ENCODE measurements around the gene POLR2I. TPM values are rescaled to one million over a fixed set of nuclear protein-coding genes. Genes with fewer than 3 reads are reported as not detected.

POLR2I gene
- total and polyA plus RNA-seq, 2 donors (not counting 1 experiment from before 2014, with no cell fraction given) = 33.4 to 39.1 TPM

GRCh38 chr19:36152019-36152351, 37.3 kb upstream of the POLR2I start:
- peak overlapping the region; percentile 28 for H3K4me2 ChIP-seq (replicated peaks; ENCODE audit: low read depth, low read length, poor library complexity, severe bottlenecking)

More at GRCh38 chr19:36152019-36152351, 37.3 kb upstream of the POLR2I start:
- intact Hi-C loops (cut with micrococcal nuclease) = no loop called here
- no peaks in the 10 kb centered on the region for H4K20me1 ChIP-seq (ENCODE audit: control insufficient read depth, insufficient read depth, low read length, poor library complexity, severe bottlenecking)
- Mint-ChIP-seq H3K4me1 (no peaks in the 10 kb centered on the region), H3K27ac (no peak overlapping the region), H3K4me3 (no peak overlapping the region), H3K9me3 (ENCODE audit: insufficient read depth) (no peaks in the 10 kb centered on the region), H3K27me3 (no peaks in the 10 kb centered on the region)
- ChIA-PET POLR2A (no interaction called here), CTCF (interaction anchor here (2.6 kb wide), 1 partner anchor 25 kb away, joined by 15 read pairs; no protein-coding TSS in a partner anchor)
- no peak for DNase-seq
- H2AFZ ChIP-seq (ENCODE audit: insufficient read depth, low read depth, low read length, poor library complexity, severe bottlenecking) = no peak overlapping the region
- 86% methylated on average over 16 of the region's 16 CpGs for WGBS (ENCODE audit: insufficient coverage)
- no peaks in the 10 kb centered on the region for H3K27me3 ChIP-seq (replicated peaks in 1 of 4; ENCODE audit: control extremely low read depth in 1 of 4, control insufficient read depth in 3 of 4, insufficient read depth in 4 of 4, low read length in 3 of 4)
- no peak overlapping the region for H3K9ac ChIP-seq (ENCODE audit: low read length)
- no peak overlapping the region for H3K4me3 ChIP-seq (ENCODE audit: control extremely low read depth in 1 of 5, extremely low read depth in 1 of 5, insufficient read depth in 1 of 5, low read depth in 2 of 5, low read length in 4 of 5)
- no peak for TF ChIP-seq CTCF (IDR thresholded peaks at IDR 0.05)
- TF ChIP-seq EZH2 (IDR thresholded peaks at IDR 0.05; ENCODE audit: borderline replicate concordance, insufficient read depth, low read depth, low read length, poor library complexity, severe bottlenecking) = no peak
- no peaks in the 10 kb centered on the region for H3K9me3 ChIP-seq (ENCODE audit: control extremely low read depth in 1 of 3, control insufficient read depth in 2 of 3, insufficient read depth in 1 of 3, low read length in 2 of 3)
- H3K79me2 ChIP-seq (ENCODE audit: control insufficient read depth, insufficient read depth, low read length) = no peaks in the 10 kb centered on the region
- no peaks in the 10 kb centered on the region for H3K4me1 ChIP-seq (ENCODE audit: control insufficient read depth in 2 of 2, insufficient read depth in 2 of 2, low read length in 2 of 2)
- no peak for ATAC-seq (ENCODE audit: low read depth)
- no peak overlapping the region for H3K27ac ChIP-seq (ENCODE audit: low read length in 2 of 2)
- peaks cover 1 to 36% of the 10 kb centered on the region in 2 experiments for H3K36me3 ChIP-seq (replicated peaks in 1 of 2; ENCODE audit: control extremely low read depth in 1 of 2, control insufficient read depth in 1 of 2, extremely low read depth in 1 of 2, insufficient read depth in 2 of 2, low read length in 1 of 2)
